ENCODE results near the gene KIAA0753.

KIAA0753 gene

DNA sequence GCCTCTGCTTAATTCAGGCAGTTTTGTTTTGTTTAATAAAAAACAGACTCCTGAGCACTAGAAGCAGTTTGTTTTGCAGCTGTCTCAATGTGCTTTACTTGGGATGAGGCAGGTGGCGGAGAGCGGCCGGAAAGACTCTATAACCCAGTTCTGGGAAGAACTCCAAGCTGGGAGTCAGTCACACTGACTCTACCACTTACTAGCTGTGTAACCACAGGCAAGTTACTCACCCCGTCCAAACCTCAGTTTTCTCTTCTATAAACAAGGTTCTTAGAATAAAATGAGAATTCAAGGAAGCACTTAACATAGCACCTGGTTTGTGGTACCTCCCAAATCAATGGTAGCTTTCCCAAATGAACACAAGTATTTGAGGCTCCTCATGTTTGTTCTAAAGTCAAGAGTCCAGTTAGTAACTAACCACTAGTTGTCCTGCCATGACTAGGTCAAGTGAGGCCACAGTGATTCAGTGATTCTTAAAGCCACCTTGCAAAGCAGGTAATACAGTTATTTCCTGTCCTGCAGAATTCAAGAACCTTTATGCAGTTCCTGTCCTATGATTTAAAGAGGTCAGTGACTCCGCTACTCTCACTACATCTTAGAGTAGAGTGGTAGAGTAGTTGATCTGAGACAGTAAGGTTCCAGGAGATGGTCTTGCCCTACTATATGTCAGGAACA is 3.1 kb upstream of the KIAA0753 start:
- TF ChIP-seq CTCF (IDR thresholded peaks at IDR 0.05; ENCODE audit: low read length): no peak
- TF ChIP-seq EZH2phosphoT487 (IDR thresholded peaks at IDR 0.05; ENCODE audit: low read length): no peak
- no peak for TF ChIP-seq EZH2 (optimal IDR thresholded peaks at IDR 0.05; ENCODE audit: low read depth, low read length)
- no peak for DNase-seq
- Histone ChIP-seq H3K9ac (ENCODE audit: low read length) (no peak overlapping the region), H3K9me3 (replicated peaks; ENCODE audit: insufficient read depth, low read length) (no peaks in the 10 kb centered on the region), H4K20me1 (ENCODE audit: insufficient read depth, low read length) (no peaks in the 10 kb centered on the region), H3K9me2 (replicated peaks; ENCODE audit: insufficient read depth, low read length) (no peaks in the 10 kb centered on the region), H3K27me3 (replicated peaks; ENCODE audit: insufficient read depth, low read length) (no peaks in the 10 kb centered on the region), H3K36me3 (replicated peaks; ENCODE audit: insufficient read depth, low read length) (no peaks in the 10 kb centered on the region), H3K79me2 (ENCODE audit: low read length) (peaks cover 78% of the 10 kb centered on the region), H3K4me2 (ENCODE audit: low read depth, low read length) (no peak overlapping the region), H3K27ac (ENCODE audit: low read length) (no peak overlapping the region), H2AFZ (ENCODE audit: low read length) (no peak overlapping the region), H3K4me3 (ENCODE audit: low read length) (no peak overlapping the region), H3F3A (ENCODE audit: insufficient read depth, low read length) (peaks cover 5% of the 10 kb centered on the region), H3K4me1 (ENCODE audit: low read length) (peaks cover 13% of the 10 kb centered on the region; the same call in 1 of the 2 replicates)

DNA sequence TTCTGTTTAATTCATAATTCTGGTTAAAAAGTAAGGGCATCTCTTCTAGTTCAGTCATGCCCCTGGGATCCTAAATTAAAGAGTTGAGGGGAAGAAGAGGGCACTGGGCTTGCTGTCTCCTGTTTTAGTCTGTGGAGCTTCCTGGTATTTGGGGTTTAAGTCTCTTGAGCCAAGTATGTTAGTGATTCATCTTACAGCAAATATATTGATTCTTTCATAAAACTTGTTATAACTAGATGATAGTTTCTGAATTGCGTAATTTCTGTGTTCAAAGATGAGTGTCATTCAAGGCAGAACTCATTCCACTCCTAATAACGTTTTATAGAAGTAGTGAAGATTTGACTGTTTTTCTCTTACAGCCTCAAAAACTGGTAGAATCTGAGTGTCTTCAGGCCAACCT is 2.1 kb upstream of the KIAA0753 start:
- Histone ChIP-seq H3K27ac (ENCODE audit: low read length) (no peak overlapping the region), H2AFZ (ENCODE audit: low read length) (no peak overlapping the region)

DNA sequence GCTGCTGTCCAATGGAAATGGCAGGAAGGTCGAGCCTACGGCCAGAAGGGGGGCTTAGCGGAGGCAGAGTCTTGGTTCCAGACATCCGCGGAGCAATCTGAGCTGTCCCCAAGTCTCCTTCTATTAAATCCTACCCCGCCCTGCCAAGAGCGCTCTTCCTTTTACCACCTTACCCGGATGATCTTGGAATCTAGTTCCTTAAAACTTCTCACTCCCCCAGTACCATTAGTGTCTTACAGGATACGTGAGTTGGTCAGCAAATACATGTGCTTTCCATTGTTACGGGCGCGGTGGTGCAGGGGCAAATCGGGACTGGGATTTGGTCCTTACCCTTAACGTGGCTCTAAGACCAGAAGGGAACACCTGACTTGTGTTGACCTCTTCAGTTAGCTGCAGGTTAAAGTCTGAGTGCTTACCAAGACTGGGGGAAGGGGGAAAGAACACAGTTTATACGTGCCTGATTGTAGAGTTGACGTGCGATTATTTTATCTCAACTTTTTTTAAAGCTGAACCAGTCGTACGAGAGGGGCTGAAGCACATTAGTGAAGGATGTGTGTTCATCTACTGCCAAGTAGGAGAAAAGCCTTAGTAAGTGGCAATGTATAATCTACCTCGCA is 844 bp upstream of the KIAA0753 start:
- Histone ChIP-seq H3K4me3 (ENCODE audit: low read length) (peak overlapping the region; percentile 75), H4K20me1 (ENCODE audit: insufficient read depth, low read length) (no peaks in the 10 kb centered on the region), H2AFZ (ENCODE audit: low read length) (peak overlapping the region; percentile 95), H3K79me2 (ENCODE audit: low read length) (peaks cover 56% of the 10 kb centered on the region), H3K27ac (ENCODE audit: low read length) (peak overlapping the region; percentile 91; the same call in 1 of the 2 replicates), H3K9me2 (replicated peaks; ENCODE audit: insufficient read depth, low read length) (no peaks in the 10 kb centered on the region), H3K9ac (ENCODE audit: low read length) (peak overlapping the region; percentile 93), H3K9me3 (replicated peaks; ENCODE audit: insufficient read depth, low read length) (no peaks in the 10 kb centered on the region), H3K4me1 (ENCODE audit: low read length) (peaks cover 13% of the 10 kb centered on the region; the same call in 1 of the 2 replicates), H3K36me3 (replicated peaks; ENCODE audit: insufficient read depth, low read length) (no peaks in the 10 kb centered on the region), H3K4me2 (ENCODE audit: low read depth, low read length) (peak overlapping the region; percentile 70), H3F3A (ENCODE audit: insufficient read depth, low read length) (peaks cover 5% of the 10 kb centered on the region), H3K27me3 (replicated peaks; ENCODE audit: insufficient read depth, low read length) (no peaks in the 10 kb centered on the region)
- no peak for TF ChIP-seq CTCF (IDR thresholded peaks at IDR 0.05; ENCODE audit: low read length)
- peak; percentile 35 for DNase-seq

More for the DNA sequence above, 2.1 kb upstream of the KIAA0753 start:
- TF ChIP-seq EZH2 (optimal IDR thresholded peaks at IDR 0.05; ENCODE audit: low read depth, low read length) (no peak), EZH2phosphoT487 (IDR thresholded peaks at IDR 0.05; ENCODE audit: low read length) (no peak), CTCF (IDR thresholded peaks at IDR 0.05; ENCODE audit: low read length) (no peak)
- H3K27me3 ChIP-seq (replicated peaks; ENCODE audit: insufficient read depth, low read length): no peaks in the 10 kb centered on the region
- H3K4me2 ChIP-seq (ENCODE audit: low read depth, low read length): no peak overlapping the region
- no peak overlapping the region for H3K9ac ChIP-seq (ENCODE audit: low read length)
- H3K9me2 ChIP-seq (replicated peaks; ENCODE audit: insufficient read depth, low read length): no peaks in the 10 kb centered on the region
- no peaks in the 10 kb centered on the region for H3K36me3 ChIP-seq (replicated peaks; ENCODE audit: insufficient read depth, low read length)
- H4K20me1 ChIP-seq (ENCODE audit: insufficient read depth, low read length): no peaks in the 10 kb centered on the region
- H3K9me3 ChIP-seq (replicated peaks; ENCODE audit: insufficient read depth, low read length): no peaks in the 10 kb centered on the region
- no peak overlapping the region for H3K4me3 ChIP-seq (ENCODE audit: low read length)
- DNase-seq: no peak
- peaks cover 5% of the 10 kb centered on the region for H3F3A ChIP-seq (ENCODE audit: insufficient read depth, low read length)
- peaks cover 68% of the 10 kb centered on the region for H3K79me2 ChIP-seq (ENCODE audit: low read length)
- H3K4me1 ChIP-seq (ENCODE audit: low read length): peaks cover 13% of the 10 kb centered on the region; the same call in 1 of the 2 replicates

All from MM.1S (cell line).